VCaP (cell line): ENCODE results near the gene COL4A3.

Experiments used
- H3K27ac ChIP-seq: fragments of 450-650 bp; 2 replicates; pipeline ENCODE4 v1.5.1; 2017
- CTCF ChIP-seq: fragments of 450-650 bp; conservative IDR thresholded peaks from 2 replicates; pipeline ENCODE4 v1.5.1; 2017; ENCODE audit warnings: mild to moderate bottlenecking, moderate library complexity

Gene COL4A3

DNA sequence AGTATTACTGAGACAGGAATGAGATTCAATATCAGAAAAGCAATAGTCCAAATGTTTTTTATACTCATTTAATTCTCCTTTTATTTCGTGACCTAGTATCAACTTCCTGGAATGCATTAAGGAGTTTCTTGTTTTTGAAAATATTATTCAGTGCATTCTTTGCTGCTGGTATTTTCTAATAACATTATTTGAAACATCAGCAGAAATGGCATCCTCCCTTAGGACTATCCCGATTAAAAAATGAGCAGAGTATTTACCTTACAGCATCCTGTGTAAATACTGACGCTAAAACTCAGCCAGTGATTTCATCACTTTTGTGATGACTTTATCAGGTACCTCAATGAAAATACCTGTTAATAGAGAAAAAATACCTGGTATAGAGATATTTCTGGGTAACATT, 16.3 kb downstream of the COL4A3 start:
- H3K27ac ChIP-seq = no peak overlapping the region
- no peak for TF ChIP-seq CTCF

- TF ChIP-seq CTCF = no peak
- no peak overlapping the region for H3K27ac ChIP-seq
Measured at GRCh38 chr2:227182765-227183164, 18.3 kb downstream of the COL4A3 start.

GRCh38 chr2:227183657-227184367, 19.4 kb downstream of the COL4A3 start:
- H3K27ac ChIP-seq = no peak overlapping the region
- no peak for TF ChIP-seq CTCF

DNA sequence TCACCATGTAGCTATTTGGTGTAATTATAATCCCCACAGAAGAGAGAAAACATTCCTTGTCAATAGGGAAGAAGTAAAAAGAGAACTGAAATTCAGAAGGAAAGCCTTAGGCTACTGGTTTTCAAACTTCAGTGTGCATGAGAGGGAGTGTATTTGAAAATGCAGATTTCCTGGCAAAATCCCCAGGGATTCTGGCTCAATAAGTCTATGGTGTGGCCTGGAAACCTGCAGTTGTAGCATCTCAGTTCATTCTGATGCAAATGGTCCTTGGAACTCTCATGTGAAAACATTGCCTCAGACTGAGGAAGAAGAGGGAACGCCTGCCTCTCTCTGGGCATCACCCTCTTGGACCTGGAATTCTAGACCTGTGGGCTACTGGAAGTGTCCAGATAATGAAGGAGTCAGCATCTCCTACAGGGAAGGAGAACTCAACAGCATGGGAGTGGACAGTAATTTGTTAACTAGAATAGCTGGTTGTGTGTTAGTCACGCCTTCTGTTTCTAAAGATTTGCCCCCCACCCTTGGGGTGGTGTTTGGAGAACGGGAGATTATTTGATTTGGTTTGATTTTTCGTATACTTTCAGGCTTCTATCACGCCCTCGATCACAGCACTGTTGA, 21.3 kb downstream of the COL4A3 start:
- TF ChIP-seq CTCF = no peak
- H3K27ac ChIP-seq = no peak overlapping the region

GRCh38 chr2:227186751-227187150, 22.3 kb downstream of the COL4A3 start:
- TF ChIP-seq CTCF = no peak
- no peak overlapping the region for H3K27ac ChIP-seq

GRCh38 chr2:227188292-227188691, 23.9 kb downstream of the COL4A3 start:
- no peak for TF ChIP-seq CTCF
- H3K27ac ChIP-seq = no peak overlapping the region

GRCh38 chr2:227191367-227191766, 26.9 kb downstream of the COL4A3 start:
- no peak overlapping the region for H3K27ac ChIP-seq
- TF ChIP-seq CTCF = no peak
